ENCODE data around the gene GIT2. TPM values are rescaled to one million over a fixed set of nuclear protein-coding genes. Genes with fewer than 3 reads are reported as not detected.

Gene GIT2
- total and polyA plus RNA-seq, 9 donors: 37.1 to 63.0 (median 45.9) TPM

- no peaks in the 10 kb centered on the region for H3K4me1 ChIP-seq (ENCODE audit: control insufficient read depth, insufficient read depth, low read length)
- H3K27ac ChIP-seq (ENCODE audit: low read length): no peak overlapping the region
- H3K4me3 ChIP-seq (ENCODE audit: low read length): no peak overlapping the region
- WGBS (ENCODE audit: insufficient coverage): no CpG with 5 or more reads among the region's 3 CpGs
- peaks cover 40% of the 10 kb centered on the region for H3K36me3 ChIP-seq (ENCODE audit: control insufficient read depth, insufficient read depth, low read length)
- H3K27me3 ChIP-seq (ENCODE audit: control insufficient read depth, insufficient read depth, low read length): no peaks in the 10 kb centered on the region
- H3K9me3 ChIP-seq (replicated peaks; ENCODE audit: control insufficient read depth, low read depth, low read length): no peaks in the 10 kb centered on the region
- DNase-seq: no peak
Observed at GRCh38 chr12:109962398-109962797, 33.8 kb downstream of the GIT2 start.

- H3K36me3 ChIP-seq (ENCODE audit: control insufficient read depth, insufficient read depth, low read length): peaks cover 45% of the 10 kb centered on the region
- no peaks in the 10 kb centered on the region for H3K9me3 ChIP-seq (replicated peaks; ENCODE audit: control insufficient read depth, low read depth, low read length)
- no peaks in the 10 kb centered on the region for H3K4me1 ChIP-seq (ENCODE audit: control insufficient read depth, insufficient read depth, low read length)
- no peak overlapping the region for H3K27ac ChIP-seq (ENCODE audit: low read length)
- no peak for DNase-seq
- no peaks in the 10 kb centered on the region for H3K27me3 ChIP-seq (ENCODE audit: control insufficient read depth, insufficient read depth, low read length)
- 82% methylated on average over 2 of the region's 6 CpGs for WGBS (ENCODE audit: insufficient coverage)
- H3K4me3 ChIP-seq (ENCODE audit: low read length): no peak overlapping the region
Observed at GRCh38 chr12:109961612-109962011, 34.6 kb downstream of the GIT2 start.

GRCh38 chr12:109961201-109961600, 35.0 kb downstream of the GIT2 start:
- H3K36me3 ChIP-seq (ENCODE audit: control insufficient read depth, insufficient read depth, low read length): peaks cover 46% of the 10 kb centered on the region
- H3K4me3 ChIP-seq (ENCODE audit: low read length): no peak overlapping the region
- H3K27me3 ChIP-seq (ENCODE audit: control insufficient read depth, insufficient read depth, low read length): no peaks in the 10 kb centered on the region
- 75% methylated on average over 13 of the region's 14 CpGs for WGBS (ENCODE audit: insufficient coverage)
- H3K9me3 ChIP-seq (replicated peaks; ENCODE audit: control insufficient read depth, low read depth, low read length): no peaks in the 10 kb centered on the region
- no peak overlapping the region for H3K27ac ChIP-seq (ENCODE audit: low read length)
- H3K4me1 ChIP-seq (ENCODE audit: control insufficient read depth, insufficient read depth, low read length): no peaks in the 10 kb centered on the region
- no peak for DNase-seq

- 100% methylated on average over 1 of the region's 8 CpGs for WGBS (ENCODE audit: insufficient coverage)
- no peak overlapping the region for H3K27ac ChIP-seq (ENCODE audit: low read length)
- DNase-seq: no peak
- no peaks in the 10 kb centered on the region for H3K9me3 ChIP-seq (replicated peaks; ENCODE audit: control insufficient read depth, low read depth, low read length)
- H3K27me3 ChIP-seq (ENCODE audit: control insufficient read depth, insufficient read depth, low read length): no peaks in the 10 kb centered on the region
- no peak overlapping the region for H3K4me3 ChIP-seq (ENCODE audit: low read length)
- no peaks in the 10 kb centered on the region for H3K4me1 ChIP-seq (ENCODE audit: control insufficient read depth, insufficient read depth, low read length)
- H3K36me3 ChIP-seq (ENCODE audit: control insufficient read depth, insufficient read depth, low read length): peaks cover 44% of the 10 kb centered on the region
Observed at GRCh38 chr12:109959411-109960093, 36.6 kb downstream of the GIT2 start.

- H3K36me3 ChIP-seq (ENCODE audit: control insufficient read depth, insufficient read depth, low read length): peaks cover 43% of the 10 kb centered on the region
- H3K27ac ChIP-seq (ENCODE audit: low read length): no peak overlapping the region
- WGBS (ENCODE audit: insufficient coverage): no CpG with 5 or more reads among the region's 7 CpGs
Observed at GRCh38 chr12:109958374-109958773, 37.8 kb downstream of the GIT2 start.

GRCh38 chr12:109953656-109954055, 42.5 kb downstream of the GIT2 start:
- 100% methylated on average over 4 of the region's 5 CpGs for WGBS (ENCODE audit: insufficient coverage)
- Histone ChIP-seq H3K27ac (ENCODE audit: low read length) (no peak overlapping the region), H3K9me3 (replicated peaks; ENCODE audit: control insufficient read depth, low read depth, low read length) (no peaks in the 10 kb centered on the region), H3K4me3 (ENCODE audit: low read length) (no peak overlapping the region), H3K36me3 (ENCODE audit: control insufficient read depth, insufficient read depth, low read length) (peaks cover 46% of the 10 kb centered on the region), H3K27me3 (ENCODE audit: control insufficient read depth, insufficient read depth, low read length) (no peaks in the 10 kb centered on the region), H3K4me1 (ENCODE audit: control insufficient read depth, insufficient read depth, low read length) (peaks cover 28% of the 10 kb centered on the region)
- no peak for DNase-seq

More at GRCh38 chr12:109958374-109958773, 37.8 kb downstream of the GIT2 start:
- no peak for DNase-seq
- Histone ChIP-seq H3K27me3 (ENCODE audit: control insufficient read depth, insufficient read depth, low read length) (no peaks in the 10 kb centered on the region), H3K9me3 (replicated peaks; ENCODE audit: control insufficient read depth, low read depth, low read length) (no peaks in the 10 kb centered on the region), H3K4me1 (ENCODE audit: control insufficient read depth, insufficient read depth, low read length) (no peaks in the 10 kb centered on the region), H3K4me3 (ENCODE audit: low read length) (no peak overlapping the region)

GRCh38 chr12:109952873-109953272, 43.3 kb downstream of the GIT2 start:
- H3K36me3 ChIP-seq (ENCODE audit: control insufficient read depth, insufficient read depth, low read length): peaks cover 49% of the 10 kb centered on the region
- 100% methylated on average over 3 of the region's 8 CpGs for WGBS (ENCODE audit: insufficient coverage)
- H3K9me3 ChIP-seq (replicated peaks; ENCODE audit: control insufficient read depth, low read depth, low read length): no peaks in the 10 kb centered on the region
- no peak for DNase-seq
- no peak overlapping the region for H3K4me3 ChIP-seq (ENCODE audit: low read length)
- H3K27ac ChIP-seq (ENCODE audit: low read length): no peak overlapping the region
- H3K27me3 ChIP-seq (ENCODE audit: control insufficient read depth, insufficient read depth, low read length): no peaks in the 10 kb centered on the region
- H3K4me1 ChIP-seq (ENCODE audit: control insufficient read depth, insufficient read depth, low read length): peaks cover 31% of the 10 kb centered on the region

GRCh38 chr12:109952160-109952858, 43.9 kb downstream of the GIT2 start:
- Histone ChIP-seq H3K36me3 (ENCODE audit: control insufficient read depth, insufficient read depth, low read length) (peaks cover 49% of the 10 kb centered on the region), H3K4me3 (ENCODE audit: low read length) (no peak overlapping the region), H3K27me3 (ENCODE audit: control insufficient read depth, insufficient read depth, low read length) (no peaks in the 10 kb centered on the region), H3K27ac (ENCODE audit: low read length) (peak overlapping the region; percentile 31), H3K9me3 (replicated peaks; ENCODE audit: control insufficient read depth, low read depth, low read length) (no peaks in the 10 kb centered on the region), H3K4me1 (ENCODE audit: control insufficient read depth, insufficient read depth, low read length) (peaks cover 35% of the 10 kb centered on the region)
- DNase-seq: peak; percentile 48
- 81% methylated on average over 9 of the region's 11 CpGs for WGBS (ENCODE audit: insufficient coverage)

GRCh38 chr12:109951751-109952150, 44.4 kb downstream of the GIT2 start:
- Histone ChIP-seq H3K36me3 (ENCODE audit: control insufficient read depth, insufficient read depth, low read length) (peaks cover 50% of the 10 kb centered on the region), H3K4me1 (ENCODE audit: control insufficient read depth, insufficient read depth, low read length) (peaks cover 41% of the 10 kb centered on the region), H3K4me3 (ENCODE audit: low read length) (no peak overlapping the region), H3K27me3 (ENCODE audit: control insufficient read depth, insufficient read depth, low read length) (no peaks in the 10 kb centered on the region), H3K27ac (ENCODE audit: low read length) (peak overlapping the region; percentile 57), H3K9me3 (replicated peaks; ENCODE audit: control insufficient read depth, low read depth, low read length) (no peaks in the 10 kb centered on the region)
- peak; percentile 76 for DNase-seq
- WGBS (ENCODE audit: insufficient coverage): 25% methylated on average over 5 of the region's 7 CpGs

- Histone ChIP-seq H3K4me3 (ENCODE audit: low read length) (no peak overlapping the region), H3K36me3 (ENCODE audit: control insufficient read depth, insufficient read depth, low read length) (peaks cover 48% of the 10 kb centered on the region), H3K27ac (ENCODE audit: low read length) (peak overlapping the region; percentile 57), H3K9me3 (replicated peaks; ENCODE audit: control insufficient read depth, low read depth, low read length) (no peaks in the 10 kb centered on the region), H3K4me1 (ENCODE audit: control insufficient read depth, insufficient read depth, low read length) (peaks cover 44% of the 10 kb centered on the region), H3K27me3 (ENCODE audit: control insufficient read depth, insufficient read depth, low read length) (no peaks in the 10 kb centered on the region)
- WGBS (ENCODE audit: insufficient coverage): 100% methylated on average over 1 of the region's 5 CpGs
- no peak for DNase-seq
Observed at GRCh38 chr12:109951136-109951535, 45.0 kb downstream of the GIT2 start.
